DND-41 (cell line): ENCODE results near the gene EMX2.

Experiments
- EZH2 ChIP-seq: IDR thresholded peaks from 3 replicates; pipeline ENCODE4 v1.6.1; 2012; ENCODE audit warnings: borderline replicate concordance, low read depth, mild to moderate bottlenecking, moderate library complexity, low read length, inconsistent platforms; ENCODE audit not compliant: severe bottlenecking
- TF ChIP-seq, protein P1 (sequence below): IDR thresholded peaks from 2 replicates; pipeline ENCODE4 v1.5.1; 2012; ENCODE audit warnings: borderline replicate concordance, low read length, moderate library complexity, mild to moderate bottlenecking; ENCODE audit not compliant: poor library complexity, severe bottlenecking; ENCODE audit errors: extremely low read depth

DNA sequence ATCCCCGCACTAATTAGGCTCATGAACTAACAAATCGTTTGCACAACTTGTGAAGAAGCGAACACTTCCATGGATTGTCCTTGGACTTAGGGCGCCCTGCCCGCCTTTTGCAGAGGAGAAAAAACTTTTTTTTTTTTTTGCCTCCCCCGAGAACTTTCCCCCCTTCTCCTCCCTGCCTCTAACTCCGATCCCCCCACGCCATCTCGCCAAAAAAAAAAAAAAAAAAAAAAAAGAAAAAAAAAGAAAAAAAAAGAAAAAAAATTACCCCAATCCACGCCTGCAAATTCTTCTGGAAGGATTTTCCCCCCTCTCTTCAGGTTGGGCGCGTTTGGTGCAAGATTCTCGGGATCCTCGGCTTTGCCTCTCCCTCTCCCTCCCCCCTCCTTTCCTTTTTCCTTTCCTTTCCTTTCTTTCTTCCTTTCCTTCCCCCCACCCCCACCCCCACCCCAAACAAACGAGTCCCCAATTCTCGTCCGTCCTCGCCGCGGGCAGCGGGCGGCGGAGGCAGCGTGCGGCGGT lies at the start of gene EMX2:
- TF ChIP-seq, protein P1, sequence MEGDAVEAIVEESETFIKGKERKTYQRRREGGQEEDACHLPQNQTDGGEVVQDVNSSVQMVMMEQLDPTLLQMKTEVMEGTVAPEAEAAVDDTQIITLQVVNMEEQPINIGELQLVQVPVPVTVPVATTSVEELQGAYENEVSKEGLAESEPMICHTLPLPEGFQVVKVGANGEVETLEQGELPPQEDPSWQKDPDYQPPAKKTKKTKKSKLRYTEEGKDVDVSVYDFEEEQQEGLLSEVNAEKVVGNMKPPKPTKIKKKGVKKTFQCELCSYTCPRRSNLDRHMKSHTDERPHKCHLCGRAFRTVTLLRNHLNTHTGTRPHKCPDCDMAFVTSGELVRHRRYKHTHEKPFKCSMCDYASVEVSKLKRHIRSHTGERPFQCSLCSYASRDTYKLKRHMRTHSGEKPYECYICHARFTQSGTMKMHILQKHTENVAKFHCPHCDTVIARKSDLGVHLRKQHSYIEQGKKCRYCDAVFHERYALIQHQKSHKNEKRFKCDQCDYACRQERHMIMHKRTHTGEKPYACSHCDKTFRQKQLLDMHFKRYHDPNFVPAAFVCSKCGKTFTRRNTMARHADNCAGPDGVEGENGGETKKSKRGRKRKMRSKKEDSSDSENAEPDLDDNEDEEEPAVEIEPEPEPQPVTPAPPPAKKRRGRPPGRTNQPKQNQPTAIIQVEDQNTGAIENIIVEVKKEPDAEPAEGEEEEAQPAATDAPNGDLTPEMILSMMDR = no peak
- no peak for TF ChIP-seq EZH2
